ENCODE measurements around the gene RPS15.

GRCh38 chr19:1411255-1412191, 26.7 kb upstream of the RPS15 start:
- TF ChIP-seq POLR2AphosphoS5 (IDR thresholded peaks at IDR 0.05; ENCODE audit: low read depth, low read length) (no peak), TAF1 (IDR thresholded peaks at IDR 0.05; ENCODE audit: low read depth, low read length) (no peak), POLR2A (IDR thresholded peaks at IDR 0.05; ENCODE audit: low read depth, low read length) (no peak), PAX5 (IDR thresholded peaks at IDR 0.05; ENCODE audit: insufficient read depth, low read length, severe bottlenecking) (no peak), POU2F2 (IDR thresholded peaks at IDR 0.05; ENCODE audit: low read depth, low read length) (no peak)

All from GM12891 (cell line).